Measurements from ENCODE around the gene C10orf90.

The C10orf90 gene

GRCh38 chr10:126704649-126705048, 34.2 kb upstream of the C10orf90 start:
- TF ChIP-seq, protein P1, sequence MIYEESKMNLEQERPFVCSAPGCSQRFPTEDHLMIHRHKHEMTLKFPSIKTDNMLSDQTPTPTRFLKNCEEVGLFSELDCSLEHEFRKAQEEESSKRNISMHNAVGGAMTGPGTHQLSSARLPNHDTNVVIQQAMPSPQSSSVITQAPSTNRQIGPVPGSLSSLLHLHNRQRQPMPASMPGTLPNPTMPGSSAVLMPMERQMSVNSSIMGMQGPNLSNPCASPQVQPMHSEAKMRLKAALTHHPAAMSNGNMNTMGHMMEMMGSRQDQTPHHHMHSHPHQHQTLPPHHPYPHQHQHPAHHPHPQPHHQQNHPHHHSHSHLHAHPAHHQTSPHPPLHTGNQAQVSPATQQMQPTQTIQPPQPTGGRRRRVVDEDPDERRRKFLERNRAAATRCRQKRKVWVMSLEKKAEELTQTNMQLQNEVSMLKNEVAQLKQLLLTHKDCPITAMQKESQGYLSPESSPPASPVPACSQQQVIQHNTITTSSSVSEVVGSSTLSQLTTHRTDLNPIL (CRISPR knock-in tag; IDR thresholded peaks at IDR 0.05; ENCODE audit: low read depth), result no peak
- no peak for TF ChIP-seq ZFP30 (CRISPR knock-in tag; IDR thresholded peaks at IDR 0.05)
- no peak for TF ChIP-seq PPARA (CRISPR knock-in tag; IDR thresholded peaks at IDR 0.05; ENCODE audit: borderline replicate concordance)
- TF ChIP-seq ZNF565 (CRISPR knock-in tag; conservative IDR thresholded peaks at IDR 0.05; ENCODE audit: low read depth), result no peak
- TF ChIP-seq GLIS3 (CRISPR knock-in tag; IDR thresholded peaks at IDR 0.05), result no peak
- no peak for TF ChIP-seq SNAI2 (CRISPR knock-in tag; IDR thresholded peaks at IDR 0.05)
- TF ChIP-seq BACH2 (CRISPR knock-in tag; IDR thresholded peaks at IDR 0.05; ENCODE audit: borderline replicate concordance), result no peak
- no peak for TF ChIP-seq ISL1 (CRISPR knock-in tag; IDR thresholded peaks at IDR 0.05)
- no peak for TF ChIP-seq ZC3H10 (CRISPR knock-in tag; IDR thresholded peaks at IDR 0.05)
- no peak for TF ChIP-seq ARNTL (CRISPR knock-in tag; IDR thresholded peaks at IDR 0.05; ENCODE audit: borderline replicate concordance, low read depth)
- no peak for TF ChIP-seq CSDC2 (CRISPR knock-in tag; IDR thresholded peaks at IDR 0.05)
- no peak for TF ChIP-seq TCF4 (CRISPR knock-in tag; IDR thresholded peaks at IDR 0.05; ENCODE audit: borderline replicate concordance)
- no peak for TF ChIP-seq ZNF8 (CRISPR knock-in tag; IDR thresholded peaks at IDR 0.05)
- no peak for ATAC-seq

- no peak for ATAC-seq
- TF ChIP-seq PPARA (CRISPR knock-in tag; IDR thresholded peaks at IDR 0.05; ENCODE audit: borderline replicate concordance), result no peak
- TF ChIP-seq GLIS3 (CRISPR knock-in tag; IDR thresholded peaks at IDR 0.05), result no peak
- no peak for TF ChIP-seq ZC3H10 (CRISPR knock-in tag; IDR thresholded peaks at IDR 0.05)
- no peak for TF ChIP-seq OSR1 (CRISPR knock-in tag; IDR thresholded peaks at IDR 0.05)
- TF ChIP-seq, protein P1 (CRISPR knock-in tag; IDR thresholded peaks at IDR 0.05; ENCODE audit: low read depth), result no peak
- no peak for TF ChIP-seq TOX (CRISPR knock-in tag; IDR thresholded peaks at IDR 0.05; ENCODE audit: borderline replicate concordance)
- TF ChIP-seq SNAI2 (CRISPR knock-in tag; IDR thresholded peaks at IDR 0.05), result no peak
- TF ChIP-seq, protein P2, sequence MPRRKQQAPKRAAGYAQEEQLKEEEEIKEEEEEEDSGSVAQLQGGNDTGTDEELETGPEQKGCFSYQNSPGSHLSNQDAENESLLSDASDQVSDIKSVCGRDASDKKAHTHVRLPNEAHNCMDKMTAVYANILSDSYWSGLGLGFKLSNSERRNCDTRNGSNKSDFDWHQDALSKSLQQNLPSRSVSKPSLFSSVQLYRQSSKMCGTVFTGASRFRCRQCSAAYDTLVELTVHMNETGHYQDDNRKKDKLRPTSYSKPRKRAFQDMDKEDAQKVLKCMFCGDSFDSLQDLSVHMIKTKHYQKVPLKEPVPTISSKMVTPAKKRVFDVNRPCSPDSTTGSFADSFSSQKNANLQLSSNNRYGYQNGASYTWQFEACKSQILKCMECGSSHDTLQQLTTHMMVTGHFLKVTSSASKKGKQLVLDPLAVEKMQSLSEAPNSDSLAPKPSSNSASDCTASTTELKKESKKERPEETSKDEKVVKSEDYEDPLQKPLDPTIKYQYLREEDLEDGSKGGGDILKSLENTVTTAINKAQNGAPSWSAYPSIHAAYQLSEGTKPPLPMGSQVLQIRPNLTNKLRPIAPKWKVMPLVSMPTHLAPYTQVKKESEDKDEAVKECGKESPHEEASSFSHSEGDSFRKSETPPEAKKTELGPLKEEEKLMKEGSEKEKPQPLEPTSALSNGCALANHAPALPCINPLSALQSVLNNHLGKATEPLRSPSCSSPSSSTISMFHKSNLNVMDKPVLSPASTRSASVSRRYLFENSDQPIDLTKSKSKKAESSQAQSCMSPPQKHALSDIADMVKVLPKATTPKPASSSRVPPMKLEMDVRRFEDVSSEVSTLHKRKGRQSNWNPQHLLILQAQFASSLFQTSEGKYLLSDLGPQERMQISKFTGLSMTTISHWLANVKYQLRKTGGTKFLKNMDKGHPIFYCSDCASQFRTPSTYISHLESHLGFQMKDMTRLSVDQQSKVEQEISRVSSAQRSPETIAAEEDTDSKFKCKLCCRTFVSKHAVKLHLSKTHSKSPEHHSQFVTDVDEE (CRISPR knock-in tag; IDR thresholded peaks at IDR 0.05), result no peak
- TF ChIP-seq, protein P3, sequence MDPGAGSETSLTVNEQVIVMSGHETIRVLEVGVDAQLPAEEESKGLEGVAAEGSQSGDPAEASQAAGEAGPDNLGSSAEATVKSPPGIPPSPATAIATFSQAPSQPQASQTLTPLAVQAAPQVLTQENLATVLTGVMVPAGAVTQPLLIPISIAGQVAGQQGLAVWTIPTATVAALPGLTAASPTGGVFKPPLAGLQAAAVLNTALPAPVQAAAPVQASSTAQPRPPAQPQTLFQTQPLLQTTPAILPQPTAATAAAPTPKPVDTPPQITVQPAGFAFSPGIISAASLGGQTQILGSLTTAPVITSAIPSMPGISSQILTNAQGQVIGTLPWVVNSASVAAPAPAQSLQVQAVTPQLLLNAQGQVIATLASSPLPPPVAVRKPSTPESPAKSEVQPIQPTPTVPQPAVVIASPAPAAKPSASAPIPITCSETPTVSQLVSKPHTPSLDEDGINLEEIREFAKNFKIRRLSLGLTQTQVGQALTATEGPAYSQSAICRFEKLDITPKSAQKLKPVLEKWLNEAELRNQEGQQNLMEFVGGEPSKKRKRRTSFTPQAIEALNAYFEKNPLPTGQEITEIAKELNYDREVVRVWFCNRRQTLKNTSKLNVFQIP (CRISPR knock-in tag; IDR thresholded peaks at IDR 0.05; ENCODE audit: borderline replicate concordance, low read depth), result no peak
- TF ChIP-seq ESRRG (CRISPR knock-in tag; IDR thresholded peaks at IDR 0.05), result no peak
- no peak for TF ChIP-seq CSDC2 (CRISPR knock-in tag; IDR thresholded peaks at IDR 0.05)
- no peak for TF ChIP-seq ISL1 (CRISPR knock-in tag; IDR thresholded peaks at IDR 0.05)
- no peak for TF ChIP-seq RARB (CRISPR knock-in tag; IDR thresholded peaks at IDR 0.05)
- TF ChIP-seq, protein P4, sequence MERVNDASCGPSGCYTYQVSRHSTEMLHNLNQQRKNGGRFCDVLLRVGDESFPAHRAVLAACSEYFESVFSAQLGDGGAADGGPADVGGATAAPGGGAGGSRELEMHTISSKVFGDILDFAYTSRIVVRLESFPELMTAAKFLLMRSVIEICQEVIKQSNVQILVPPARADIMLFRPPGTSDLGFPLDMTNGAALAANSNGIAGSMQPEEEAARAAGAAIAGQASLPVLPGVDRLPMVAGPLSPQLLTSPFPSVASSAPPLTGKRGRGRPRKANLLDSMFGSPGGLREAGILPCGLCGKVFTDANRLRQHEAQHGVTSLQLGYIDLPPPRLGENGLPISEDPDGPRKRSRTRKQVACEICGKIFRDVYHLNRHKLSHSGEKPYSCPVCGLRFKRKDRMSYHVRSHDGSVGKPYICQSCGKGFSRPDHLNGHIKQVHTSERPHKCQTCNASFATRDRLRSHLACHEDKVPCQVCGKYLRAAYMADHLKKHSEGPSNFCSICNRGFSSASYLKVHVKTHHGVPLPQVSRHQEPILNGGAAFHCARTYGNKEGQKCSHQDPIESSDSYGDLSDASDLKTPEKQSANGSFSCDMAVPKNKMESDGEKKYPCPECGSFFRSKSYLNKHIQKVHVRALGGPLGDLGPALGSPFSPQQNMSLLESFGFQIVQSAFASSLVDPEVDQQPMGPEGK (CRISPR knock-in tag; IDR thresholded peaks at IDR 0.05; ENCODE audit: borderline replicate concordance), result no peak
- no peak for TF ChIP-seq ZFP30 (CRISPR knock-in tag; IDR thresholded peaks at IDR 0.05)
These were observed 31.7 kb upstream of the C10orf90 start for GRCh38 chr10:126702181-126702580.

DNA sequence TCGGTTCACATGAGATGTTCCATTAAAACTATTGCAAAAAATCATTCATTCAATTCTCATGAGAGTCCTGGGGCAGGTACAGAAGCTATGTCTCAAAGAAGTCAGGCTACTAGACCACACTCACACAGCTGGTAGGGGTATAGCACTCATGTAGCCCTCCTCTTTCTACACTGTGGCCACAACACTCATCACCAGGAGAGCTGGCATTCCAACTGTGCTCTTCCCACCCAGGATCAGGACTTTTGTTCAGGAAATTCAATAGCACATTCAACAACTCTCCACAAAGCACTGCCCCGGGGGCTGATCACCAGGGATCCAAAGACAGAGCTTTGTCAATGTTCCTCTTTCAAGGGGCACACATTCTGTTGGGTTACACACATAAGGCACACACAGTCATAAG, 31.0 kb upstream of the C10orf90 start:
- TF ChIP-seq RARB (CRISPR knock-in tag; IDR thresholded peaks at IDR 0.05) (no peak), CSDC2 (CRISPR knock-in tag; IDR thresholded peaks at IDR 0.05) (no peak), ESRRG (CRISPR knock-in tag; IDR thresholded peaks at IDR 0.05) (no peak)
- TF ChIP-seq, protein P2 (CRISPR knock-in tag; IDR thresholded peaks at IDR 0.05), result no peak
- no peak for ATAC-seq
